NB4 (cell line): Measurements from ENCODE around the gene ACE2.

Experiments used
- DNase-seq: peaks from one replicate; pipeline ENCODE4 v3.0.0; 2010; ENCODE audit warnings: low read depth
- H3K4me3 ChIP-seq: one replicate; pipeline ENCODE4 v1.5.1; 2011; ENCODE audit warnings: mild to moderate bottlenecking, low read depth, low read length, moderate library complexity
- CTCF ChIP-seq: IDR thresholded peaks from one replicate; pipeline ENCODE4 v1.5.1; 2012; ENCODE audit warnings: low read depth, low read length
- MAX ChIP-seq: IDR thresholded peaks from 2 replicates; pipeline ENCODE4 v1.6.1; 2011; ENCODE audit warnings: low read depth, low read length
- MYC ChIP-seq: IDR thresholded peaks from 2 replicates; pipeline ENCODE4 v1.6.1; 2011; ENCODE audit warnings: low read depth, low read length
- POLR2A ChIP-seq: IDR thresholded peaks from 2 replicates; pipeline ENCODE4 v1.6.1; 2011; ENCODE audit warnings: mild to moderate bottlenecking; ENCODE audit not compliant: insufficient read length; ENCODE audit errors: extremely low read depth

The ACE2 gene

GRCh38 chrX:15514279-15514678 lies 86.5 kb downstream of the ACE2 start:
- TF ChIP-seq MAX, result no peak
- TF ChIP-seq CTCF, result no peak
- TF ChIP-seq MYC, result no peak
- TF ChIP-seq POLR2A, result no peak

GRCh38 chrX:15512401-15512965 lies 88.3 kb downstream of the ACE2 start:
- no peak for TF ChIP-seq MAX
- TF ChIP-seq POLR2A, result no peak
- TF ChIP-seq CTCF, result no peak
- TF ChIP-seq MYC, result no peak

More at GRCh38 chrX:15514279-15514678, 86.5 kb downstream of the ACE2 start:
- no peak for DNase-seq
- no peak overlapping the region for H3K4me3 ChIP-seq

GRCh38 chrX:15511563-15511962 lies 89.2 kb downstream of the ACE2 start:
- no peak for TF ChIP-seq POLR2A
- no peak for TF ChIP-seq MYC
- no peak for TF ChIP-seq MAX
- TF ChIP-seq CTCF, result no peak
- no peak for DNase-seq
- H3K4me3 ChIP-seq, result no peak overlapping the region

More at GRCh38 chrX:15512401-15512965, 88.3 kb downstream of the ACE2 start:
- H3K4me3 ChIP-seq, result no peak overlapping the region
- no peak for DNase-seq
